ENCODE measurements around the gene VWF.
"Not testable (repeated sequence)": the region's sequence is repeated elsewhere in the genome, so short reads cannot be mapped to it uniquely, and the experiment has no call there.

VWF gene

DNA sequence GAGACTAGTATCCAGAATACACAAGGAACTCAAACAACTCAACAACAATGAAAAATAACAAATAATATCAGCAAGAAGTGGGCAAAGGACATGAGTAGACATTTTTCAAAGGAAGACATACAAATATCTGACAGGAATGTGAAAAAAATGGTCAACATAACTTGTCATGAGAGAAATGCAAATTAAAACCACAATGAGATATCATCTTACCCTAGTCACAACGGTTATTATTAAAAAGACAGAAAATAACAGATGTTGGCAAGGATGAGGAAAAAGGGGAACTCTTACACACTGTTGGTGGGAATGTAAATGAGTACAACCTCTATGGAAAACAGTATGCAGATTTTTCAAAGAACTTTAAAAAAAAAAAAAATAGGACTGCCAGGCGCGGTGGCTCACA, 20.4 kb downstream of the VWF start:
- DNase-seq (ENCODE audit: low read depth): no peak

DNA sequence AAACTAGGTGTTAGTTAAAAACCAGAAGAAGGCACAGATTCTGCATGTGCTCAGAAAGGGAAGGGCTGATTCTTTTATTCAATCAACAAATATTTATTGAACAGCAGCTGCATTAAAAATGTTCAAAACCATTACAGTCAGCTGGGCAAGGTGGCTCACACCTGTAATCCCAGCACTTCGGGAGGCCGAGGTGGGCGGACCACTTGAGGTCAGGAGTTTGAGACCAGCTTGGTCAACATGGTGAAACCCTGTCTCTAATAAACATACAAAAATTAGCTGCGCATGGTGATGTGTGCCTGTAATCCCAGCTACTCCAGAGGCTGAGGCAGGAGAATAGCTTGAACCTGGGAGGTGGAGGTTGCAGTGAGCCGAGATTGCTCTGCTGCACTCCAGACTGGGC, 22.4 kb downstream of the VWF start:
- DNase-seq (ENCODE audit: low read depth): not testable (repeated sequence)

DNA sequence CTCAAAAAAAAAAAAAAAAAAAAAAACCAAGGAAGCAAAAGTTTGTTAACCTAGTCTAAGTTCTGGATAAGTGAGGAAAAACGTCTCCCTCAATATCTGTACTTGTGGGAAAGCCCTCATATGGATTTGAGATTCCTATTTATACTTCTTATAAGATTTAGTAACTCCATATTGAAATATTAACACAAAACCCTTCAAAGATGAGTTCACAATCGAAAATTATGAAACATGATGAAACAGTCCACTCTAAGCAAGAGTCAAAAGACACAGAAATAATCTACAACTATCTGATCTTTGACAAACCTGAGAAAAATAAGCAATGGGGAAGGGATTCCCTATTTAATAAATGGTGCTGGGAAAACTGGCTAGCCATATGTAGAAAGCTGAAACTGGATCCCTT, 25.2 kb downstream of the VWF start:
- DNase-seq (ENCODE audit: low read depth): no peak

DNA sequence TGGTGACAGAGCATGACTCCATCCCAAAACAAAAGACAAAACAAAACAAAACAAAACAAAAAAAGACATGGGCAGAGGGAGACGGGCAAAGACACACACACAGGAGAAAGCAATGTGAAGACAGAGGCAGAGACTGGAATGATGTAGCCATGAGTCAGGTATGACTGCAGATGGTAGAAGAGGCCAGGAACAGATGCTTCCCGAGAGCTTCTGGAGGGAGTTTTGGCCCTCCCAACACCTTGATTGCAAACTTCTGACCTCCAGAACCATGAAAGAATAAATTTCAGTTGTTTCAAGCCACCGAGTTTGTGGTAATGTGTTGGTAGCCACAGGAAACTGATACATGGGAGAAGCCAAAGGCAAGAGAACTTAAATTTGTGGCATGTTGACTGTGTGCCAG, 27.1 kb downstream of the VWF start:
- DNase-seq (ENCODE audit: low read depth): no peak

DNA sequence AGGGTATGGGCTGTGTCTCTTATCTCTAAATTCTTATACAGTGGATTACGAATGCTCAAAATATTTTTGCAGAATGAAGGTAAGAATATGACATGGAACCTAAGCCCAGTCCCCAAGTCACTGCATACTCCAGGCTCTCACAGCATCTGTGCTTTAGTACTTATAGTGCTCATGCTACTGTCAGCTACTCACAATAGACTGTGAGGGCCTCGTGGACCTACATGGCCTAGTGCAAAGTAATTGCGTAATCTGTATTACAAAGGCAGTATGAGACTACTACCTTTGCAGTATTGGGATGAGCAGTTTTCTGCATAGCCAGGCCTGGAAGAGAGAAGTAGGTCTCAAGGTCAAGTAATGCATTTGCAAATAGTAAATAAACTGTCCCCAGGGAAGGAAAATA, 27.9 kb downstream of the VWF start:
- no peak for DNase-seq (ENCODE audit: low read depth)

DNA sequence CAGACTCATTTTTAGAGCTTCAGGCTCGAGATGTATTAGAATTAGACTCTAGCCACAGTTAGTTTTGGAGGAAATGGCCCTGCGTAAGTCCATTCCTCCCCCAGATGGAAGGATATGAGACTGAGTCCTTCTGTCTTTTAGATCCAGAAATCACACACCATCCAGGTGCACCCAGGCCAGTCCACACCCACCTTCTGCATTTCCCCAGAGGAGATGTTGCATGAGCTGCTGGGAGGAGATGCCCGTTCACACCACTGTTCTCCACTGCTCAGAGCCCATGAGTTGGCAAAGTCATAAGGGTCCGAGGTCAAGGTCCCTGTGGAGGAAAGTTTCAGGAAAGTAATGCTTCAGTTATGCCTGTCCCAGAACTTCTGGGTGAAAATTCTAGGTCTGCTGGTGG, 29.2 kb downstream of the VWF start:
- DNase-seq (ENCODE audit: low read depth): no peak

DNA sequence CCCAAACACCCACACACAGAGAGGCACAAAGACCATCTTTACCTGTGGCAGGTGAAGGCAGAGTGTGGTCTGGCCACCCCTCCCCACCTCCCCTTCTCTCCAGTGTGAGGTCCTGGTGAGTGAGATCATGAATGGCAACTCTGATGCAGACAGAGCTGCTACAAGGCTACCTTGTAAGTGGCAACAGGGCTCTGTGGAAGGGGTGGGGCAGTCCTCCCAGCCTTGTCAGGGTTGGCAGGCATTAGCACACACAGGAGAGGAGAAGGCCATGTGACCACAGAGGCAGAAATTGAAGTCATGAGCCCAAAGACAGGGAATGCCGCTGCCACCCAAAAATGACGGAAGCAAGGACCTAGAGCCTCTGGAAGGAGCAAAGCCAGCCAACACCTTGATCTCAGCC, 30.7 kb downstream of the VWF start:
- no peak for DNase-seq (ENCODE audit: low read depth)

DNA sequence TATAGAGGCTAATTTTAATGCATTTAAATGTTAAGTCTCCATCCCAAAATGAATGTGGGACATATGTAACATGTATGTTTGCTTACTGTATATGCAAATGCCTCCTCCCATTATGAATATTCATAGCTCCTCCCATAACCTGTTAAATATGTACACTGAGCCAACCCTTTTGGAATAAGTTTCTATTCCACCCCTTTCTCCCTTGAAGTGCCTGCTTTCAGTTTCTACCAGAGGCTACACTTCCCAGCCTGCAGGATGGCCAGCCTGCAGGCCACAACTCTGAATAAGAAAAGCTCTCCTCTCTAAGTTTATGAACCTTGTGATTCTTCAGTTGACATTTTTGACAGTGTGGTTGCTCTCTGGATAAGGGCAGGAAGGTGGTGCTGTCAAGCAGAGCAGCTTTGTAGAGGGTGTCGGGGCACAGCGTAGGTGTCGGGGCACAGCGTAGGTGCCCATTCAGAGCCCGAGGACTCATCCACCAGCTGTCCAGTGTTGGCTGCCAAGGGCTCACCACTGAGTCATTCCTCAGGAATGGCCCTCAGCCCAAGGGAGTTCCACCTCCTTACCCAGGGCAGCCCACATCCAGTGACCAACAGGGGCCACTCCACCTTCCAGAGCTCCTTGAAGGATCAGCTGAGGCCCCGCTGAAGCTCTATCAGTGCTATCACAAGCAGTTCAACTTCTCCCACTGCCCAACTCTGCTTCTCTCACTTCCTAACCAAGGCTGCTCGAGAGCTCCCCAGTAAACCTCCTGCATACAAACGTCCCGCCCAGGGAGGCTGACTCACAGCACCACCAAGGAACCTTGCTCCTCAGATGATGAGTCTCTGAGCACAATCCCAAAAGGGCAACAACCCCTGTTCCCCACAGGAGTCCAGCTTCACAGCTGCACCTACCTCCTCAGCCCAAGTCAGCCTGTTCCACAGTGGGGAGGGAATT, 31.4 kb downstream of the VWF start:
- DNase-seq (ENCODE audit: low read depth): no peak

DNA sequence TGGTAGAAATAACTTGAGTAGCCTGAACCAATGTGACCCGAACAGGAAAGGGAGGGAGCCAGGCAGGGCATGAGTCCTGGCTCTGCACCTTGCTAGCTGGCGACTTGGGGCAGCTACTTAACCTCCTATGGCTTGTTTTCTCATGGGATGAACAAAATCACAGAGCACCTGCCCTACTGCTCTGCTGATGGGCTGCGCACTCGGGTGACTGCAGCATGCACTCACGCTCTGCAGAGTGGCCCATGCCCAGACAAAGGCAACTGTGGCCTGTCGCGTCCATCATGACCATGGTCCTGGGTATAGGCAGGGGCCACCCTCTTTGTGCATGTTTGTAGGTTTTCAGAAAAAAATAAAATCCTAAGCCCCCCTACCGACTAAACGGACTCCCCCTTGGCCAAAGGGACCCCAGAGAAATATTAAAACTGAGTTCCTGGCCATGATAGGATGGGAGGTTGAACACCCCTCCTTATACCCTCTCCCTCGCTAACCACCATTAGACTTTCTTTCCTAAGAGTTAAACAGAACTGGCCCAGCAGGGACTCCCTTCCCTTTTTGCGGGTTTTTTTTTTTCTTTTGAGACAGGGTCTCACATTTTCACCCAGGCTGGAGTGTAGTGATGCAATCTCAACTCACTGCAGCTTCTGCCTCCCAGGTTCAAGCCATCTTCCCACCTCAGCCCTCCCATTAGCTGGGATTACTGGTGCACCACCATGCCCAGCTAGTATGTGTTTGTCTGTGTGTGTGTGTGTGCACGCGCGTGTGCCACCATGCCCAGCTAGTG, 32.5 kb downstream of the VWF start:
- DNase-seq (ENCODE audit: low read depth): no peak

DNA sequence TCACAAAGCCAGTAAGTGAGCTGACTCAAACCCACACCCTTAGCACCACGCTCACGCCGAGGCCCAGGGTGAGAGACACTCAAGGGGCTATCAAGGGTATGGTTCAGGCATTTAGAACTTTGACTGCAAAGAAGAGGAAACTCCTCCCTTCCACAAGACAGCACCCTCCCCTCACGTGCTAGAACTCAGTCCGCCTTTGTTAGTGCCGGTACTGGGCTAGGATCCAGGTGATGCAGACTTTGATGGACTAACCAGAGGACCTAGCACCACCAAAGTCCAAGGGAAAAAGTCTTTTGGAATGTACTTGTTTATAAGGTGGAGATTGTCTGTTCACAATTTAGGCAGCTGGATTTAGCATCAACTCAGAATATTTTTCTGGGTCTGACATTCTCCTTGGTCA, 33.7 kb downstream of the VWF start:
- no peak for DNase-seq (ENCODE audit: low read depth)

DNA sequence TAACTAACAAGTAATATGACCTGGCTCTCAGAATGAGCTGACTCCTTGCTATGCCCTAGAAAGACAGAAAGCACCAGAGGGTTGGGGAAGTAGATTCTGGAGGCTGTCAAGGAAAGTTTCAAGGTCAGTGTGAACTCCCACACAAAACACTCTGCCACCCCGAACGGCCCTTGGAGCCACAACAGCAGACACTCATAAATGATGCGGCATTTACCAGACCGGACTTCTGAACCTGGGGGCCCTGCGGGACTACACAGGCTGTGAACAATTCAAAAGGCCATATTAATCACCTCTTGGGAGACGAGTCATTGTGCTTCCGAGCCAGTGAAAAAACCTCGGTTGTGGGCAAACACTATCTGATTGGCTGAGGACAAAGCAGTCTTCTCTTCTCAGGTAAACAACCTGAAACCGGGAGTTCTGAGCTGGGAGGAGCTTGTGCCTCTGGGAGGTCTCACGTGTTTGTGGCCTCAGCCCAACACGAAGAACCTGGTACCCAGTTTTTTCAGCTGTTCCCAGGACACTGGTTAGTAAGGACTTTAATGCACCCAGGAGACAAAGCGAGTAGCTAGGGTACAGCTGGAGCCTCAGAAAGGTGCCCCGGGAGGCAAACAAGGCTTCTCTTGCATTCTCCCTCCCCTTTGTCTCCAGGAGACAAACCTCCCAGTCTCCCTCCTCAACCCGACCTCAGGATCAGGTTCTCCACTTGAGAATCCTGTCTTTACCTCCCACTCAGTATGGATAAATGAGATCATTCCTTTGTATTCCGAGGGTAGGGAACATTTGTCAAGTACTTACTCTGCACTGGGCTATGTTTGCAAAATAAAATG, 35.3 kb downstream of the VWF start:
- DNase-seq (ENCODE audit: low read depth): no peak

DNA sequence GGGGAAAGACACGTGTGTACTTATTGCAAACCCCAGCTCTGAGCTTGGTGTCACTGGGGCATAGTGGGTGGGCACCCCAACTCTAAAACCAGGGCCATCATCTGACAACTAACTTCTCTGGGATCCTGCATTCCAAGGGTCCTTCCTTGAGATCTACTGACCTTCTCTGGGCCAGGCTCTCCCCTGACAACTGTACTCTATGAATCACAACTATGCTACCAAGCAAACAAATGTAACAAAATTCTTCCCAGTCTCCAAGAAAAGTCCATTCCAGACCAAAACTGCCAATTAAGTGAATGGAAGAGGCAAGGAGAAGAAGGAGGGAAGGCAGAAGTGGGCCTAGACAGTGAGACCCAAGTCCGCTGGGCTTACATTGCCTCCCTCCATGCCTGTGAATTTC, 38.2 kb downstream of the VWF start:
- no peak for DNase-seq (ENCODE audit: low read depth)

DNA sequence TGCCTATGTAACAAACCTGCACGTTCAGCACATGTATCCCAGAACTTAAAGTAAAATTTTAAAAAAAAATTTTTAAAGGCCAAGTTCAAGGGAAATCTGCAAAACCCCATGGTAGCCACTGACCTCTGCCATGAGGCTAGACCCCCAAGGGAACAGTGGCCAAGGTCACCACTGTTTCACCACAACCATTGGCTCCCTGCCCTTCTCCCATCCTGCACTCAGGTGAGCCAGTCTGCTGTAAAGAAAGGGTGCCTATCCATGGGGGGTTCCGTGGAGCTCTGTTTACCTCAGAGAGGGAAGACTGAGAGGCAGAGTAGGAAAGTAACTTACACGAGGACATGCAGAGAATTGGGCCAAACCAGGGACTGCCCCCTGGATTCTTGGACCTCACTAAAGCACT, 38.6 kb downstream of the VWF start:
- DNase-seq (ENCODE audit: low read depth): no peak

DNA sequence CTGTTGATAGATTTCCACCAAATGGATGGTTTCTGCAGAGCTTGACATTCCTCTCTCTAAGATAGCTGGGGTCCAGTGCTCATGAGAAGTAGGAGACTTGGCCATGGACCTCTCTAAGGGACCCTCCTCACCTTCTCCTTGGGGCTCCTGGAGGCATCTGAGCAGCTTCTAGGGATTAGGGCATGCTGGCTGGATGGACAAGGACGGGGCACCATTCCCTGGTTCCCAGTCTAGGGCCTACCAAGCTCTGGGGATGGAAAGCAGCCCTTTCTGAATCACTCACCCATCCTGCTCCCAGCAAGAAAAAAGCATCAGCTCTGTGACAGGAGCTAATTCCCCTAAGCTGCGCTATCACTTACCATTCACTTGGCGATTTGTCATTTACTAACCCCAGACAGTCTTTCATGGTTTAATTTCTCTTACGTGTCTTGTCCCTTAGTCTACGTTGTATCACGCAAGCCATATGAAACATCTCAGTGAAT, 39.5 kb downstream of the VWF start:
- DNase-seq (ENCODE audit: low read depth): no peak

DNA sequence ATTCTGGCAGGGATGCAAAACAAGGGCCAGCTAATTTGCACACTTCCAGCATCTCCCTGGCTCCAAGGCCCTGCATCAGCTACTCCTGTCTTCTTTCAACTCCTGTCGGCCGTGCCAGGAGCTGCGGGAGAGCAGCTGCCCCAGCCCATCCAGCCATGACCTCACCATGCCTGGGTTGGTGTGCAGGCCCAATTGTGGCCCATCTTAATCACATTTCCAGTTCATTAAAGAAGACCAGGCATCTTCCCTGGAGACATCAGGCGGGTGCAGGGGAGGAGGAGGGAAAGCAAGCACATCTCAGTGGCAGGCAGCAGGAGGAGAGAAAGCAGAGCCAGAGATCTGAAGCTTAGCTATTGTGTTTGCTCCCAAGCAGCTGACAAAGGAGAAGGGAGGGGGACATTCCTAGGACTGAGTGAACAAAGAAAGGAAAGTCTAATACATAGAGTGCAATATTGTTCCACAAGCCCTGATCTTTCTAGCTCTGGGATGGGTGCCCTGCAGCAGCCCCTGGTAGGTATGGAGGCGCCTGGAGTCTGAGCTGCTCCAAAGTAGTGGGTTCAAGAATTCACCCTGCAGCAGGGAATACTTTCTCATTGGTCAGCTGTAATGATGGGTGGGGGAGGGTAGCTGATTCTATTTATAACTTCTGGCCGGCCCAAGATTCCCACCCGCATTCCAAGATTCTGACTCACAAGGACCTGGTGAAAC, 40.1 kb downstream of the VWF start:
- DNase-seq (ENCODE audit: low read depth): no peak

DNA sequence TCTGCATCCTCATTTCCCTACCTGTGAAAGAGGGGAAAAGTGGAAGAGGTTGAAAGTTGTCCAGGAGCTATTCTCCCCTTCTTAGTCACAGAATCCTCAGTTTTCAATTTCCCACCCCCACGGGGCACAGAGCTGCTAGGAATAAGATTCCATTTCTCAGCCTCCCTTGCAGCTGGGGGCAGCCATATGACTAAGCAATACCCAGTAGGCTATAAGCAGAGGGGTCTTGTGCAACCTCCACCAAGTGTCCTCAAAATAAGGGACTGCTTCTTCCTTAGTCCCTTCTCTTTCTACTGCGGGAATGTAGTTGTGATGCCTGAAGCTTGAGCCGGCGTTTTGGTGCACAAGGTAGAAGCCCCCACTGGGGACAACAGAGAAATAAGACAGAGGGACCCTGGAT, 40.9 kb downstream of the VWF start:
- DNase-seq (ENCODE audit: low read depth): no peak

DNA sequence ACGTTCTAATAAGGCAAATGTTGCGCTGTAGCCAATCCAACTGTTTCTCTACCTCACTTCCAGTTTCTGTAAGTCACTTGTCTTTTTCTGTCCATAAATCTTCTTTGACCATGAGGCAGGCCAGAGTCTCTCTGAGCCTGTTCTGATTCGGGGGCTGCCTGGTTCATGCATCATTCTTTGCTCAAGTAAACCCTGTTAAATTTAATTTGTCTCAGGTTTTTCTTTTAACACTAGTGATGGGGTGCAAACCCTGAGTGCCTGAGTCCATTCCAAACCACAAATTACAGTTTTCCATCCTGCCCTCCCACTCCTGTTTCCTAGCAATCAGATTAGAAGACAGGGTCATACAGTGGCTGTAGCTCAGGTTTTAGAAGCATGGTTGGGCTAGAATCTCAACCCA, 41.9 kb downstream of the VWF start:
- no peak for DNase-seq (ENCODE audit: low read depth)

DNA sequence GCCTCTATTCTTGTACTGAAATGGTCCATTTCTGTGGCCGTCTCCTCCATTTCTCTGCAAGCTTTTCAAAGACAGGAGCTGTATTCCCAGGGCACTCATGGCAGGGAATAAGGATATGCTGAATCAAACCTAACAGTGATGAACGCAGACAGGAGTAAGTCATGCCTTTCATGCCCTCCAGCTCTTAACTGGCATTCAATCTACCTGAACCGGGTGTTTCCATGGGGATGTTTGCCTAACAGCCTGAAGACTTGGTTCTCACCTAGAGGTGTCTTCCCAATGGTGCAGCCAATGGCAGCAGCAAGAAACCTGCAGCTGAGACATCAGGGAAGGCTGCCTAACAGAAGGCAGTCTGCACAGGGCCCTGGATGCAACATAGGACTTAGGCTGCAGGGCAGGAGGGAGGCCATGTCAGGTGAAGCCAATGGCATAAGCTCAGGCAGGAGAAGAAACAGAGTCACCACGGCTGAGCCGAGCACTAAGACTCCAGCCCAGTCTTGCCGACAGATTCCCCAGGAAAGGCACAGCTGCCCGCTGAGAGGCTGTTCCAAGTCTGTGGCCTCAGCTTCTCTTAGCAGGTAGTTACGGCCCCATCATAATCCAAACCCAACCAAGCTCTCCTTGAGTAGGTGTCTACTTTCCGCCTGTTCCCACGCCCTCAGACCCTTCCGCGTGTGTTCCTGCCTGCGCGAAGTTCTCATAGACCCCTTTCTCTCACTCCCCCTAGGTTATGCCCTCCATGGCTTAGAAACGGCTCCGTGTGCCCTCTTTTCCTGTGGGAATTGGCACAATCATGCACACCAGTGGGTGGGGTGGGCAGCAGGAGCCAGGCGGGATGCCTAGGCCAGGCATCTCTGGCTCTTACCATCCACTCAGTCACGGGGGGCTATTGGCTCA, 44.1 kb downstream of the VWF start:
- DNase-seq (ENCODE audit: low read depth): no peak

DNA sequence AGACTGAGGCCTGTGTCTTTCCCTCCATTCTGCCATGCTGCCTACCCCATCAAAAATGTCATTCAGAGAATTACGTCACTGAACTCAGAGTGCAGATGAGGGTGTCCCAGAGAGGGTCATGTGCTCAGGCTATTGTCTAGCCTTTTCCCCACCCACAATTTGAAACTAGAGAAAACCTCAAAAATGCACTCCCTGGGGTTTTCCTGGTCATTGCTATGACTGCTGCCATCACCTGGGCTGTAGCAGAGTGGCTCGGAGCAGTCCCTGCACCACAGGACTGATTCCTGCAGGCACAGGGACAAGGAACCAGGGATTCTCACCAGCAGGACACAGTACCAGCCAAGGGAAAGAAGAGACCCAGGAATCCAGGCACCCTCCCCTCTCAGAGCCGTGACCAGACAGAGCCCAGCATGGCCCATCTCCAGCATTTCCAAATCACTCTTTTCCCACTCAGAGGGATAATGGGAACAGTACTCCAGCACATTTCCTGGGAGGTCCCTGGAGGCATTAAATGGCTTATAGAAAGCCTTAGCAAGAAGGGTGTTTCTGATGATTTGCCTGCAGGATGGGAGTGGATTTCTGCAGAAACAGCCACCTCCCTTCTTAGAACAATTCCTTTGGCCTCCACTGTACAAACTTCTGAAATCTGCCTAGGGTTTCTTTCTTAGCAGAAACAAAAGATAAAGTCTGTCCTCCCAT, 45.9 kb downstream of the VWF start:
- no peak for DNase-seq (ENCODE audit: low read depth)

DNA sequence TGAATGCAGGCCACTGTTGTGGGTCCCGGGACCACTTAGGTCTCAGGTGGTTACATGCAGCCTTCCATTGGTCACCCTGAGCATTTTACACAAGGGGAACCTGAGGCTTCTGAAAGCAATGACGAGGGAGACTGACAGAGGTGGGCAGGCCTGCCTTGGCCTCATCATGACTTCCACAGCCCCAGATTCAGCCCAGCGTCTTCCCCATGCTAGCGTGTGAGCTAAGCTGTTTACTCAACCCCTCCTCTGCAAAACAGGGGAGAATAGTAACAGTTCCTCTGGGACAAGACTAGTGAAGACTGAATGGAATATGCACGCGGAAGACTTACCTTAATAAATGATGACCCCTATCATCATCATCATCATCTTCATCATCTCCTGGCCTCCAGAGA, 46.8 kb downstream of the VWF start:
- no peak for DNase-seq (ENCODE audit: low read depth)
